ENCODE data around the gene SPATS2L.

DNA sequence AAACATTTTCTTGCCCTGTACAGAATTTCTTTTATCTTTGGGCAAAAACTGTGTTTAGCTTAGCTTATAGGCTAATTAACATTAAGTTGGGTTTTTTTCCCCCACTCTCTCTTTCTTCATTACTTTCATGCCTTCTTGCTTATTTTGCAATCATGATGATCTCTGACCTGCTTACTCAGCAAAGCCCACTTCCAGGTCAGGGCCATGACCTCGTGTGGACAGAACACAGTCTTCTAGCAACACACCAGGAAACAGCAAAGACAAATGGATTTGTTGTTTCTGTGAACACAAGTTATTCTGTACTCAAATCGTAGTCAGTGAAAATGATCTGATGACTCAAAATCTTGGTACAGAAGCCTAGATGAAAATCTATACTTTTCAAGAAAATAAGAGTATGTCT lies 60.7 kb downstream of the SPATS2L start:
- TF ChIP-seq, protein P1, sequence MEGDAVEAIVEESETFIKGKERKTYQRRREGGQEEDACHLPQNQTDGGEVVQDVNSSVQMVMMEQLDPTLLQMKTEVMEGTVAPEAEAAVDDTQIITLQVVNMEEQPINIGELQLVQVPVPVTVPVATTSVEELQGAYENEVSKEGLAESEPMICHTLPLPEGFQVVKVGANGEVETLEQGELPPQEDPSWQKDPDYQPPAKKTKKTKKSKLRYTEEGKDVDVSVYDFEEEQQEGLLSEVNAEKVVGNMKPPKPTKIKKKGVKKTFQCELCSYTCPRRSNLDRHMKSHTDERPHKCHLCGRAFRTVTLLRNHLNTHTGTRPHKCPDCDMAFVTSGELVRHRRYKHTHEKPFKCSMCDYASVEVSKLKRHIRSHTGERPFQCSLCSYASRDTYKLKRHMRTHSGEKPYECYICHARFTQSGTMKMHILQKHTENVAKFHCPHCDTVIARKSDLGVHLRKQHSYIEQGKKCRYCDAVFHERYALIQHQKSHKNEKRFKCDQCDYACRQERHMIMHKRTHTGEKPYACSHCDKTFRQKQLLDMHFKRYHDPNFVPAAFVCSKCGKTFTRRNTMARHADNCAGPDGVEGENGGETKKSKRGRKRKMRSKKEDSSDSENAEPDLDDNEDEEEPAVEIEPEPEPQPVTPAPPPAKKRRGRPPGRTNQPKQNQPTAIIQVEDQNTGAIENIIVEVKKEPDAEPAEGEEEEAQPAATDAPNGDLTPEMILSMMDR (IDR thresholded peaks at IDR 0.05; ENCODE audit: poor library complexity) = no peak
- TF ChIP-seq EZH2 (IDR thresholded peaks at IDR 0.05; ENCODE audit: borderline replicate concordance) = no peak
